ENCODE data around the gene PPP1R13B.
"Not testable (repeated sequence)": the region's sequence is repeated elsewhere in the genome, so short reads cannot be mapped to it uniquely, and the experiment has no call there.

The PPP1R13B gene

DNA sequence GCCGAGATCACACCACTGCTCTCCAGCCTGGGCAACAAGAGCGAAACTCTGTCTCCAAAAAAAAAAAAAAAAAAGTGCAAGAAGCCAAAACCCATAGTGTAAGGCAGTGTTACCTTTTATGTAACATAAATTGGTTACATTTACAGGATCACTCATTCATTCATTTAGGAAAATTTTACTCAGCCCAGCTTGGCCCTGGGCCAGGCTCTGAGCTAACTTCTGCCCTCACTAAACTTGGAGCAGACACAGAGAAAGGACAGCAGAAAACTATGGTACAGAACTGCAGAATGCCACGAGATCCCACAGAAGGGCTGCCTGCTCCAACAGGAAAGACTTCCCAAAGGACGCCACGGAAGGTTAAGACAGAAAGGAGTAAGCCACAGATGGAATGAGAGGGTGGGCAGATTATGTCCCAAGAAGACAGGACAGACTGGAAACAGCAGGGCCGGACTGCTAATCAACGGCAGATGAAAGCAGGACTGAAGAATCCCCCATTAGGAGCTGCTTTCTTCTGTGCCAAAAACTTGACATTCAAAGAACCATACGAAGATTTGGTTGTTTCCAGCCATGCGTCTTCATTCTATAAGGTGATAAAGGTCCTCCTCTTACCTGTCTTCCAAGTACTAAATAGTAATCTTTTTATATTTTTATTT, 18.9 kb downstream of the PPP1R13B start:
- no peak for DNase-seq

- DNase-seq, result no peak
These were observed 22.3 kb downstream of the PPP1R13B start for GRCh38 chr14:103825101-103825500.

DNA sequence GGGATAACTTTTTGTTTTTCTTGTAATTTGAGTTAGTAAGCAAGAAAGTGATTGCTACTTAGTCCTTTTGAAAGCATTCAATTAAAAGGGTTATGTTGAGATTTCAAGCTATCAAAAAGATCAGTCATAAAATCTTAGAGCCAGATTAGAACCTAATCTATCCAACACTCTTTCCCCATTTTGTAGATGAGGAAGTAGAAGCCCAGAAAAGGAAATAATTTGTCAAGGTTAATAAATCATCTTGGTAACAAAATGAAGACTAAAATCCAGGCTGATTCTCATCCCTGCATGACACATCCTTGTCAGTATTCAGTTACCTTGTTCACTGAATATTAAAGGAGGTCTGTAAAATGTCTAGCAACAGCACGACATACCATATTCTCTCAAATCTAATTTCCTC, 26.5 kb downstream of the PPP1R13B start:
- DNase-seq, result no peak

GRCh38 chr14:103820382-103820781, 27.0 kb downstream of the PPP1R13B start:
- no peak for DNase-seq

- DNase-seq, result peak; percentile 68
These were observed 27.7 kb downstream of the PPP1R13B start for GRCh38 chr14:103819503-103820307.

- no peak for DNase-seq
These were observed 28.5 kb downstream of the PPP1R13B start for GRCh38 chr14:103818870-103819269.

DNA sequence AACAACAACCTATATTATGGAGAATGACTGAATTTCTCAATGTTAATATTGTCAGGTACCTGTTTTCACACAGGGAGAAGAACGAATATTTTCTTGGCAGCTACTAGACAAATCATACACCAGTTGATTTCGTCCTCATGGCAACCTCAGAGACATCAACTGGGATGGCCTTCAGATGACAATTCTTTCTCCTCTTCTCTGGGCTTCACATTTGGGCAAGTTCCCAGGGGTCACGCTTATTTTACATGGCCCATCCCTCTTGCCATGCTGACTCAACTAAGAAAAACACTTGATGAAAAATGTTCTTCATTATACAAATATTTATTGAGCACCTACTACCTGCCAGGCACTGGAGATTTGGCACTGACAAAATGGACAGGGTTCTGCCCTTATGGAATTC, 29.0 kb downstream of the PPP1R13B start:
- DNase-seq, result no peak

DNA sequence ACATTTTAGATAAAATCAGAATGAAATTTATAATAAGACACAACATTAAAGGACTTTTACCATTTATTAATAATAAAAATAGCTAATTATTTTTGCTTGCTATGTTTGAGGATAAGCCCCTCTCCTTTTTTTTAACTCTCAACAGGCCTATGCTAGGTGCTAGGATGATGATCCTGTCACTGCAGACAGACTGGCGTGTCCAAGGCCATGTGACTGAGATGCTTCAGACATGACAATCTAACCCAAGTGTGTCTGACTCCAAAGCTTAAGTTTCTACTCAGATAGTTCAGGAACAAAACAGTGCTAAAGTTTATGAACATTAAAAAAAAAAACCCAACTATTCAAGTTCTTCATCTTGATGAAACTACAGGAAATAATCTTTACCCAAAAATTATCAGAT, 29.8 kb downstream of the PPP1R13B start:
- no peak for DNase-seq

DNA sequence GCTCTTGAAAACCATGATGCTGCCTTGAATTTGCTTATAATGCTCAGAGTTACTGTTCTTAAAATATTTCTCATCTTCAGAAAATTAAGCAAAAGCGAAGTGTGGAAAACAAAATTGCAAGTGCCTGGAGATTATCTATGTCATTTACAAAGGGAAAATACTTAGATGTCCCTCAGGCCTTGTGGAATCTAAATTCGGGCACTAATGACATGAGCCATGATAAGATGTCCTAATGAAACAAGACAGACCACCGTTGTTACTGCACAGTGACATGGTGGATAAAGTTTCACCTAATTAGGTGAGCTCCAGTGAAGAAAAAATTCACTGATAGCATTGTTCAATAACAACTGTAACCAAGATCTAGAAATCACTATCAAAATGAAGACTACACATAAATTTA, 30.4 kb downstream of the PPP1R13B start:
- no peak for DNase-seq

DNA sequence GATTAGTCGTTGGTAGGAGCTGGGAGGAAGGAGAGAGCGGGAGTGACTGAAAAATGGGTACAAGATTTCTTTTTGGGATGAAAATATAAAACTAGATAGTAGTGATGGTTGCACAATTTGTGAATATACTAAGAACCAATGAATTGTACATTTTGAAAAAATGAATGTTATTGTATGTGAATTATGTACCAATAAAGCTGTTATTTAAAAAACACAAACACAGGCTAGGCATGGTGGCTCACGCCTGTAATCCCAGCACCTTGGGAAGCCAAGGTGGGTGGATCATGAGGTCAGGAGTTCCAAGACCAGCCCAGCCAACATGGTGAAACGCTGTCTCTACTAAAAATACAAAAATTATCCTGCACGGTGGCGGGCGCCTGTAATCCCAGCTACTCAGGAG, 32.1 kb downstream of the PPP1R13B start:
- no peak for DNase-seq

GRCh38 chr14:103811189-103811588, 36.2 kb downstream of the PPP1R13B start:
- no peak for DNase-seq

- DNase-seq, result peak; percentile 86
These were observed 38.9 kb downstream of the PPP1R13B start for GRCh38 chr14:103808403-103809001.

- no peak for DNase-seq
These were observed 40.6 kb downstream of the PPP1R13B start for GRCh38 chr14:103806805-103807204.

DNA sequence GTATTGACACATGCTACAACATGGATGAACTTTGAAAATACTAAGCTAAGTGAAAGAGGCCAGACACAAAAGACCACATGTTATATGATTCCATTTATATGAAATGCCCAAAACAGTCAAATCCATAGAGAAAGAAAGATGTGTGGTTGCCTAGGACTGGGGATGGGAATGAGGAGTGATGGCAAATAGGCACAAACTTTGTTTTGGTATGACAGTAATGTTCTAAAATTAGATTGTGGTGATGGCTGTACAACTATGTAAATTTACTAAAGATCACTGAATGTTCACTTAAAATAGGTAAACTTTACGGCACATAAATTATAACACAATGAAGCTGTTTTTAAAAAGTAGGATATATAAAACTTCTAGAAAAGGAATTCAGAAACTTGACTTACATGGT, 41.7 kb downstream of the PPP1R13B start:
- DNase-seq, result no peak

DNA sequence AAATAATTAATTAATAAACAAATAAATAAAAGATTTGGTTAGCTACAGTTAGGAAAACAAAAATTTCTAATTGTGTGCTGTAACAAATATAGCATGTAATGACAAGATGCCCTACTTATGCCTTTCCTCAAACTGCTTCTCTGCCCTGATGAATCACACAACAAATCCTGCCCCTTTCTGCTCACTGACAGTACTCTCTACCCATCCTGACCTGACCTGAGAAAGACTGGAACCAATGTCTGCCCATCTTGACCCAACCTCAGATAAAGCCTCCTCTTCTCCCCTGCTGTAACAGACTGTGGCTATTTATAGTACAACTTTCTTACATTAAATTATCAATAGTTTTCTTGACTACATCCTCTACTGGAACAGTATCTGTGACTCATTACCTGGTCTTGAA, 43.7 kb downstream of the PPP1R13B start:
- no peak for DNase-seq

GRCh38 chr14:103802356-103802755, 45.0 kb downstream of the PPP1R13B start:
- DNase-seq, result no peak

- DNase-seq, result no peak
These were observed 45.9 kb downstream of the PPP1R13B start for GRCh38 chr14:103801459-103801858.

GRCh38 chr14:103793192-103793591, 54.2 kb downstream of the PPP1R13B start:
- not testable (repeated sequence) for DNase-seq

DNA sequence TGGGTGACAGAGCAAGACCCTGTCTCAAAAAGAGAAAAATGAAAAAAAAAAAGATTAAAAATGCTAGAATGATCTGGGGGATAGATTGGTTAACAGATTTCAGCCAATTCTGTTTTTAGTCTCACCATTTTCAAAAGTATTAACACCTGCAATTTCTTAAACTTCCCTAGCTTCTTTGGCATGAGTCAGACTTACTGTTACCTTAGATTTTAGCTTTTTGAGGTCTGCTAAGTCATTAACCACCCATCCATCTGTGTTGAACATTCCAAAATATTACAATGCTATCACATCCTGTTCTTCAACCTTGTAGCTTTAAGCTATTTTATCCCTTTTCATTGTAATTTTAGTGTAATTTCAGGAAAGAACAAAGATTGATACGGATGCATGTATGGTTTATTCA, 59.3 kb downstream of the PPP1R13B start:
- no peak for DNase-seq

DNA sequence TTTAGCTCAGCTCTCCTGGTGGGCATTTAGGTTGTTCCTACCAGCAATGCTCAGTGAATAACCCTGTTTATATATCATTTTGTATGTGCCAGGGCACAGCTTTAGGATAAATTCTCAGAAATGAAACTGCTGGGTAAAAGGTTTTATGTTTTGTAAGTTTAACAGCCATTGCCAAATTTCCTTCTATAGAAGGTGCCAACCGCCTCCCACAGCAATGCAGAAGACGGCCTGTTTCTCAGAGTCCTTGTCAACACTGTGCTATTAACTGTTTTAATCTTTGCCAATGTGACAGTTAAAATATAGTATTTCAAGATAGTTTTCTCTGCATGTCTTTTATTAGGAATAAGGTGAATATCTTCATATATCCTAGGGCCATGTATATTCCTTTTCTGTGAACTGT, 65.0 kb downstream of the PPP1R13B start:
- DNase-seq, result no peak

GRCh38 chr14:103776319-103776718, 71.1 kb downstream of the PPP1R13B start:
- DNase-seq, result not testable (repeated sequence)

- DNase-seq, result no peak
These were observed 71.9 kb downstream of the PPP1R13B start for GRCh38 chr14:103775506-103775905.

DNA sequence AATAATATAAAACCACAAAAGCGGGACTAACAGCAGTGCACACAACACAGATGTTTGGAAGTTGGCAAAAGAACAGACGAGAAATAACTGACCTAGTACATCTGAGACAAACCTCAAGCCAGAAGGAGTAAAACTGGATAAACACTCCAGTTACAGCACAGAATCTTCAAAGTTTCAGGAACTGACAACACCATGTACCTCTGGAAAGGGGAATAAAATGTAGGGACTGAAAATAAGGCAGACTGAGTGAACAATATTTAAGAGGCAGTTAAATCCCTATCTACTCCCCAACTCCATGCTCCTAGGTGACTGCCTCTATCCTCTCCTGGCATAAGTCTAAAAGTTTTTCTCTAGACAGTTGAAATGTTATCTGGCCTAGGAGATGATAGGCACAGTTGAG, 73.9 kb downstream of the PPP1R13B start:
- no peak for DNase-seq

GRCh38 chr14:103772078-103772712, 75.2 kb downstream of the PPP1R13B start:
- no peak for DNase-seq

Data from NCI-H2171 (cell line).